Adrenal gland (tissue), 12 donors: ENCODE data around the gene VCAN. TPM values are rescaled to one million over a fixed set of nuclear protein-coding genes. Genes with fewer than 3 reads are reported as not detected.

Source experiments
- DNase-seq, 7 donors: peaks; one replicate each; pipeline ENCODE4 v3.0.0-alpha.2; 2019 to 2020
- H3K27ac ChIP-seq, 5 donors: fragments of 200-600 bp; sonication (generic) in 4 of 5; 1 replicate in 3 of 5; 2 replicates in 2 of 5; pipeline versions ENCODE4 v1.5.1 to v1.8.0; 2016 to 2020; ENCODE audit warnings: mild to moderate bottlenecking in 1 of 5
- H3K27me3 ChIP-seq: fragments of 200-600 bp; 2 replicates; pipeline ENCODE4 v1.8.0; 2021
- H3K36me3 ChIP-seq, 2 donors: fragments of 200-600 bp; replicated peaks in 1 of 2; 1 replicate in 1 of 2; 2 replicates in 1 of 2; pipeline versions ENCODE4 v1.5.1 to v1.8.0; 2018 to 2022
- H3K4me1 ChIP-seq, 2 donors: fragments of 200-600 bp; replicated peaks in 1 of 2; 1 replicate in 1 of 2; 2 replicates in 1 of 2; pipeline versions ENCODE4 v1.5.1 to v1.8.0; 2018 to 2021
- H3K4me3 ChIP-seq, 4 donors: fragments of 200-600 bp; sonication (generic) in 3 of 4; one replicate each; pipeline ENCODE4 v1.5.1; 2016 to 2018
- H3K9me3 ChIP-seq, 3 donors: fragments of 200-600 bp; sonication (generic) in 1 of 3; replicated peaks in 1 of 3; 1 replicate in 2 of 3; 2 replicates in 1 of 3; pipeline versions ENCODE4 v1.5.1 to v1.8.0; 2016 to 2021
- POLR2A ChIP-seq, 2 donors: fragments of 450-650 bp; IDR thresholded peaks; one replicate each; pipeline ENCODE4 v1.6.1; 2017; ENCODE audit warnings: antibody characterized with exemption in 2 of 2, mild to moderate bottlenecking in 2 of 2, moderate library complexity in 1 of 2
- WGBS, 4 donors: extraction: QIAGEN DNeasy Blood & Tissue Kit in 2 of 4; methylation state at CpG; one replicate each; pipeline versions ENCODE4 v1.1.5 to v1.1.7; 2013 to 2017; 5-methylcytosine and 5-hydroxymethylcytosine counted together
- intact Hi-C, 2 donors: fragments of 100-400 bp; cut with DNase I; formaldehyde crosslinking; loops; one replicate each; pipeline versions ENCODE4 v1.14.1 to v1.15.0; 2022 to 2023
- polyA plus RNA-seq, 3 donors: library from polyadenylated mRNA; stranded (reverse); fragments of 200-250 nt in 2 of 3; fragments of 350-450 nt in 1 of 3; fragmentation: Illumina TruSeq in 1 of 3; extraction: RNeasy Lipid Tissue Mini Kit (QIAGEN cat#74804) in 1 of 3; gene quantifications; one replicate each; pipeline ENCODE4 v1.2.3, GENCODE V29; 2013 to 2014
- total RNA-seq, 9 donors: library from RNA; depleted of rRNA in 4 of 9; stranded (reverse); fragments of >200 nt in 4 of 9; fragments of 120-200 nt in 1 of 9; fragmentation: NEBNext Ultra II Directional in 1 of 9; extraction: Animal tissue kit (Norgen Biotek cat#: 25700) in 1 of 9; gene quantifications; one replicate each; pipeline versions ENCODE4 v1.1.0 to v1.2.4, GENCODE V29; 2013 to 2023
- TF ChIP-seq, protein P1 (sequence below), 6 experiments: fragments of 450-650 bp in 4 of 6; fragments of 200-600 bp in 2 of 6; sonication (generic) in 1 of 6; IDR thresholded peaks; 1 replicate in 5 of 6; 2 replicates in 1 of 6; pipeline versions ENCODE4 v1.5.1 to v1.8.0; 2016 to 2021; ENCODE audit warnings: antibody characterized with exemption in 6 of 6, mild to moderate bottlenecking in 2 of 6, moderate library complexity in 1 of 6
- donor health status: healthy with polysubstance abuse.
- donor health status: Bipolar disorder and iron deficiency.
- donor health status: DM: yes; HTN: yes; CAD: no.
- donor health status: DM: no; HTN: no; CAD: no.
- donor health status: DM: no; HTN: no; CAD: no.
- donor health status: DM: yes; HTN: yes; CAD: no.

Gene VCAN
- total and polyA plus RNA-seq, 12 donors = 10.0 to 171 (median 133) TPM

DNA sequence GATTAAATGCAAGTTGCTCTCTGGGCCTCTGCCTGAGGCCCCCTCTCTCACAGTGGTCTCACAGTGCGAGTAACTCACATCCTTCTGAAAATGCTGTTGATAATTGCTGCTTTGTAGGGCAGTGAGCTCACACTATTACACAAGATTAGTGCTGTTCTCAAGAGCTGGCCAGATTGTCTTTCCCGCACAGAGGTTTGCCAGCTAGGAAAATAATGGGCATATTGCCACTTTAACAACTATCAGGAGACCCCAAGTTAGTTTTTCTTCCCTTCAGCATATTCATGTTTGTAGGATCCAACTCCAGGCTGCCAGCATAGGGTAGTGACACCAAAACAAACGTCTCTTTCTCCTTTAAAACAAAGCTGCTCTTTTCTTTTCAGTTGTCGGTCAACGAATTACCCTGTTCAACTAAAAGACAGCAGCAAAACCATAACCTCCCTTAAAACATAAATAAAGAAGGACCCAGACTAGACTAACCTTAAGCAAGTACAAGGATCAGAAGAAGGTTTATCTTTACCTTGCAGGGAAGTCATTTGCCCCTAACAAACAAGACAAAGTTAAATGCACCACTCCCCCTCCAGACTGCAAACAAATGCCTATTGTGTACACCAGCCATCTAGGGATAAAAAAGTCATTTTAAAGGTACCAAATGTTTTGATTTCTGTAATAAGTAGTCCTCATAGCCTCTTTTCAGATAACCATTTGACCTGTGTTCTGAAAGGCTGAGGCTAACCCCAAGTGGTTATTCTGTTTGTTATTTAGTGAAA is 91.4 kb downstream of the VCAN start:
- DNase-seq = no peak
- Histone ChIP-seq H3K27ac (no peak overlapping the region), H3K27me3 (no peaks in the 10 kb centered on the region), H3K4me1 (peaks cover 0 to 4% of the 10 kb centered on the region in 2 donors), H3K4me3 (no peak overlapping the region), H3K9me3 (no peaks in the 10 kb centered on the region), H3K36me3 (no peaks in the 10 kb centered on the region)
- TF ChIP-seq POLR2A (IDR thresholded peaks at IDR 0.05) = no peak
- TF ChIP-seq, protein P1, sequence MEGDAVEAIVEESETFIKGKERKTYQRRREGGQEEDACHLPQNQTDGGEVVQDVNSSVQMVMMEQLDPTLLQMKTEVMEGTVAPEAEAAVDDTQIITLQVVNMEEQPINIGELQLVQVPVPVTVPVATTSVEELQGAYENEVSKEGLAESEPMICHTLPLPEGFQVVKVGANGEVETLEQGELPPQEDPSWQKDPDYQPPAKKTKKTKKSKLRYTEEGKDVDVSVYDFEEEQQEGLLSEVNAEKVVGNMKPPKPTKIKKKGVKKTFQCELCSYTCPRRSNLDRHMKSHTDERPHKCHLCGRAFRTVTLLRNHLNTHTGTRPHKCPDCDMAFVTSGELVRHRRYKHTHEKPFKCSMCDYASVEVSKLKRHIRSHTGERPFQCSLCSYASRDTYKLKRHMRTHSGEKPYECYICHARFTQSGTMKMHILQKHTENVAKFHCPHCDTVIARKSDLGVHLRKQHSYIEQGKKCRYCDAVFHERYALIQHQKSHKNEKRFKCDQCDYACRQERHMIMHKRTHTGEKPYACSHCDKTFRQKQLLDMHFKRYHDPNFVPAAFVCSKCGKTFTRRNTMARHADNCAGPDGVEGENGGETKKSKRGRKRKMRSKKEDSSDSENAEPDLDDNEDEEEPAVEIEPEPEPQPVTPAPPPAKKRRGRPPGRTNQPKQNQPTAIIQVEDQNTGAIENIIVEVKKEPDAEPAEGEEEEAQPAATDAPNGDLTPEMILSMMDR (IDR thresholded peaks at IDR 0.05) = no peak
- intact Hi-C loops = loop anchor here in 1 of 2 donors (10.0 kb wide), 1 partner anchor 1208 kb away; no protein-coding TSS in a partner anchor
- 77 to 90% (median 86%) methylated on average over 5 of the region's 5 CpGs for WGBS, 4 donors

- intact Hi-C loops = loop anchor here in 1 of 2 donors (10.0 kb wide), 1 partner anchor 1209 kb away; no protein-coding TSS in a partner anchor
- no peak for DNase-seq
- Histone ChIP-seq H3K9me3 (no peaks in the 10 kb centered on the region), H3K36me3 (no peaks in the 10 kb centered on the region), H3K4me3 (peak overlapping the region in 1 of 4 donors; percentile 14), H3K27me3 (no peaks in the 10 kb centered on the region), H3K4me1 (peaks cover 0 to 4% of the 10 kb centered on the region in 2 donors), H3K27ac (no peak overlapping the region)
- no peak for TF ChIP-seq POLR2A (IDR thresholded peaks at IDR 0.05)
- TF ChIP-seq, protein P1 (IDR thresholded peaks at IDR 0.05) = no peak
- WGBS, 4 donors = 47 to 57% (median 52%) methylated on average over 7 of the region's 7 CpGs
Observed at GRCh38 chr5:83563631-83564030, 92.1 kb downstream of the VCAN start.

DNA sequence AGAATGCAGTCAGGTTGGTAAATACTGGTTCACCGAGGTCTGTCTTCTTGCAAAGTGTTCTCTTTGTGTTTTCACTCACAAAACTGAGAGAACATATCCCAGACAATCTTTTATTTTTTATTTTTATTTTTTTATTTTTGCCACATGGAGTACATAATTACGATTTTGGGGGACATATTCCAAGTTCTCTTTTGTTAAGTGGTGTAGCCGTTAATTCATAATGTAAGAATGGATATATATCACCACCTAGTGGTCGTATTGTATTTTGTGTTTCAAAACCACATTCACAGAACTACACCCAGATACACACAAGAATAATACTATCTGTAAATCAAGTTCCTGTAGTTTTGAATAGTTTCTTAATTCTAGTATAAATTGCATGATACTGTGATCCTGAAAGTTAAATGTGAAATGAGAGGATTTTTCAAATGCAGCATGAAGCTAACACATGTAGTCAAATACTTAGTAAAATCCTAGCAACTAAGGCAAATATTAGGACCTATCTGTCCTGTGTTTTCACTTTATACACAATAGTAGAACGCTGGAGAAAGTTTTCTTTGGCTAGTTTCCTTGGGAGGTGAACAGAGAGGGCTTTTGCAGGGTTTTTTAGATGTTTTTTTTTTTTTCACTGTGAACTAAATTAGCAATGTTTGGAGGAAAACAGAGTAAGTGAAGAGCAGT is 92.7 kb downstream of the VCAN start:
- Histone ChIP-seq H3K27me3 (no peaks in the 10 kb centered on the region), H3K4me3 (peak overlapping the region in 1 of 4 donors; percentile 14), H3K27ac (no peak overlapping the region), H3K9me3 (no peaks in the 10 kb centered on the region), H3K4me1 (peaks cover 0 to 4% of the 10 kb centered on the region in 2 donors), H3K36me3 (no peaks in the 10 kb centered on the region)
- no peak for TF ChIP-seq POLR2A (IDR thresholded peaks at IDR 0.05)
- TF ChIP-seq, protein P1 (IDR thresholded peaks at IDR 0.05) = peak; percentile 63 to 82 (median 74)
- DNase-seq = no peak
- intact Hi-C loops = loop anchor here in 1 of 2 donors (10.0 kb wide), 1 partner anchor 1209 kb away; no protein-coding TSS in a partner anchor
- 20 to 25% (median 22%) methylated on average over 5 of the region's 5 CpGs for WGBS, 4 donors

- intact Hi-C loops = loop anchor here in 1 of 2 donors (10.0 kb wide), 1 partner anchor 1213 kb away; no protein-coding TSS in a partner anchor
- H3K27me3 ChIP-seq = no peaks in the 10 kb centered on the region
- H3K27ac ChIP-seq = no peak overlapping the region
- DNase-seq = no peak
- TF ChIP-seq, protein P1 (IDR thresholded peaks at IDR 0.05) = no peak
- no peak for TF ChIP-seq POLR2A (IDR thresholded peaks at IDR 0.05)
- no peaks in the 10 kb centered on the region for H3K9me3 ChIP-seq
- H3K4me3 ChIP-seq = no peak overlapping the region
- H3K36me3 ChIP-seq = no peaks in the 10 kb centered on the region
- peaks cover 0 to 4% of the 10 kb centered on the region in 2 donors for H3K4me1 ChIP-seq
- WGBS, 4 donors = 66 to 80% (median 73%) methylated on average over 2 of the region's 2 CpGs
Observed at GRCh38 chr5:83567741-83568140, 96.2 kb downstream of the VCAN start.
